Measurements from ENCODE around the gene CCR2. TPM values are rescaled to one million over a fixed set of nuclear protein-coding genes. Genes with fewer than 3 reads are reported as not detected.

The CCR2 gene
- polyA plus RNA-seq, 1 of the 3 experiments (the other 2 are of a cell fraction) = not detected

DNA sequence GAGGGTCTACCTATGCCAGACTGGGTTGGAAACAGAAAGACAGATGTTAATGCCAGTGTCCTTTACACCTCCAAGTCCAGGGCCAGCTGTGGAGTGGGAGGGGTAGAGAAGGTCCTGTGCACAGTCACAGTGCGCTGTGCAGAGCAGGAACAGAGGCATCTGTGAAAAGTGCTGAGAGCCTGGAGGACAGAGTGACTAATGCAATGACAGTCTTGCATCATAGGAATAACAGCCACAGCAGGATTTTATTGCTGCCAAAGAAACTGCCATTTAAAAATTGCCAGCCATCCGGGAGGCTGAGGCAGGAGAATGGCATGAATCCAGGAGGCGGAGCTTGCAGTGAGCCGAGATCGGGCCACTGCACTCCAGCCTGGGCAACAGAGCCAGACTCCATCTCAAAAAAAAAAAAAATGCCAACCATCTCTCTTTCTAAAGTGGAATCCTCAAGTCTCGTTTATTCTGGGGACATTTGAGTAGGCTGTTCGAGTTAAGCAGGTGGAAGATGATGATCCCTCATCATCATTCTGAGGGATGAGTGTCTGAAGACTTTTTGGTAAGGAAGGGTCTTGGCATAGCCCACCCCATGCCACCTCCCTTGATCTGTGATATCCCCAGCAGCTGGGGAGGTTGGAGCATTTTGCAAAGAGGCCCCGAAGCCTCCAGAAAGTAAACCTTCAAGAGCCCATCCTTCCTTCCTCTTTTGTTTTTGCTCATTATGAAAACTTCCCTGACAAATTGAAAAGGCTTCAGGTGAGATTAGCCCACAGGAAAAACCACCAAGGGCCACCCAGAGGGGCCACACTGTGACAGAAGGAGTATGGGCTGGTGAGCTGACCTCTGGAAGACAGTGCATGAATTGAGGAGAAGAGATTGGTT lies 7.7 kb downstream of the CCR2 start (continued):
- TF ChIP-seq, protein P1, sequence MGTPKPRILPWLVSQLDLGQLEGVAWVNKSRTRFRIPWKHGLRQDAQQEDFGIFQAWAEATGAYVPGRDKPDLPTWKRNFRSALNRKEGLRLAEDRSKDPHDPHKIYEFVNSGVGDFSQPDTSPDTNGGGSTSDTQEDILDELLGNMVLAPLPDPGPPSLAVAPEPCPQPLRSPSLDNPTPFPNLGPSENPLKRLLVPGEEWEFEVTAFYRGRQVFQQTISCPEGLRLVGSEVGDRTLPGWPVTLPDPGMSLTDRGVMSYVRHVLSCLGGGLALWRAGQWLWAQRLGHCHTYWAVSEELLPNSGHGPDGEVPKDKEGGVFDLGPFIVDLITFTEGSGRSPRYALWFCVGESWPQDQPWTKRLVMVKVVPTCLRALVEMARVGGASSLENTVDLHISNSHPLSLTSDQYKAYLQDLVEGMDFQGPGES (IDR thresholded peaks at IDR 0.05; ENCODE audit: low read depth, low read length) = no peak
- TF ChIP-seq FOSL2 (IDR thresholded peaks at IDR 0.05; ENCODE audit: borderline replicate concordance, low read depth) (no peak), GATA2 (CRISPR knock-in tag; IDR thresholded peaks at IDR 0.05) (no peak)

- 3% methylated on average over 4 of the region's 4 CpGs for WGBS (ENCODE audit: low lambda C conversion rate)
- no peak overlapping the region for H3K4me2 ChIP-seq
- no peaks in the 10 kb centered on the region; a peak in 1 of 4 replicates for H3K4me1 ChIP-seq (ENCODE audit: control insufficient read depth in 1 of 2, insufficient read depth in 2 of 2, low read depth in 1 of 2, low read length in 1 of 2)
- H3K27me3 ChIP-seq (ENCODE audit: insufficient read depth) = peaks cover 19% of the 10 kb centered on the region; the same call in 1 of the 2 replicates
- H2AFZ ChIP-seq (ENCODE audit: low read depth) = no peak overlapping the region
- no peaks in the 10 kb centered on the region for H3K9me2 ChIP-seq
- CTCF ChIA-PET = interaction anchor here (2.3 kb wide), 1 partner anchor 13 kb away, joined by 8 read pairs; no protein-coding TSS in a partner anchor
- POLR2A ChIA-PET = no interaction called here
- H3F3A ChIP-seq (replicated peaks; ENCODE audit: insufficient read depth) = no peaks in the 10 kb centered on the region
- H3K27ac ChIP-seq (ENCODE audit: low read depth in 2 of 2, low read length in 1 of 2) = no peak overlapping the region
- no peaks in the 10 kb centered on the region for H4K20me1 ChIP-seq (ENCODE audit: insufficient read depth)
- no peak overlapping the region for H3K4me3 ChIP-seq (ENCODE audit: low read depth in 2 of 2, low read length in 1 of 2)
- no peak for DNase-seq
- TF ChIP-seq MAX (IDR thresholded peaks at IDR 0.05; ENCODE audit: low read depth) = no peak
- no peak for TF ChIP-seq USF2 (IDR thresholded peaks at IDR 0.05; ENCODE audit: borderline replicate concordance, low read depth, low read length)
- no peak for TF ChIP-seq RFX5 (IDR thresholded peaks at IDR 0.05; ENCODE audit: low read length)
- no peak for TF ChIP-seq GATA2 (CRISPR knock-in tag; IDR thresholded peaks at IDR 0.05)
- TF ChIP-seq TCF12 (IDR thresholded peaks at IDR 0.05) = no peak
- TF ChIP-seq GABPA (IDR thresholded peaks at IDR 0.05; ENCODE audit: low read depth) = no peak
- no peak for TF ChIP-seq RCOR1 (IDR thresholded peaks at IDR 0.05; ENCODE audit: low read length)
- no peak for TF ChIP-seq RAD21 (IDR thresholded peaks at IDR 0.05; ENCODE audit: low read length)
- TF ChIP-seq FOXM1 (IDR thresholded peaks at IDR 0.05; ENCODE audit: low read depth) = no peak
- TF ChIP-seq NFIC (IDR thresholded peaks at IDR 0.05; ENCODE audit: borderline replicate concordance) = no peak
- no peak for TF ChIP-seq RXRA (IDR thresholded peaks at IDR 0.05; ENCODE audit: borderline replicate concordance, low read depth)
- H3K79me2 ChIP-seq (ENCODE audit: insufficient read depth) = no peaks in the 10 kb centered on the region
- H3K9ac ChIP-seq = no peak overlapping the region
- H3K36me3 ChIP-seq (replicated peaks in 1 of 2; ENCODE audit: control insufficient read depth in 1 of 2, insufficient read depth in 2 of 2, low read length in 1 of 2) = no peaks in the 10 kb centered on the region
- H3K9me3 ChIP-seq = no peaks in the 10 kb centered on the region
These were observed 11.1 kb downstream of the CCR2 start for GRCh38 chr3:46365041-46365440.
